GM18526 (cell line): ENCODE data around the gene SLC6A17.

Experiments used
- POLR2A ChIP-seq: IDR thresholded peaks from 3 replicates; pipeline ENCODE4 v1.6.1; 2011; ENCODE audit not compliant: insufficient read length; ENCODE audit errors: extremely low read depth

SLC6A17 gene

DNA sequence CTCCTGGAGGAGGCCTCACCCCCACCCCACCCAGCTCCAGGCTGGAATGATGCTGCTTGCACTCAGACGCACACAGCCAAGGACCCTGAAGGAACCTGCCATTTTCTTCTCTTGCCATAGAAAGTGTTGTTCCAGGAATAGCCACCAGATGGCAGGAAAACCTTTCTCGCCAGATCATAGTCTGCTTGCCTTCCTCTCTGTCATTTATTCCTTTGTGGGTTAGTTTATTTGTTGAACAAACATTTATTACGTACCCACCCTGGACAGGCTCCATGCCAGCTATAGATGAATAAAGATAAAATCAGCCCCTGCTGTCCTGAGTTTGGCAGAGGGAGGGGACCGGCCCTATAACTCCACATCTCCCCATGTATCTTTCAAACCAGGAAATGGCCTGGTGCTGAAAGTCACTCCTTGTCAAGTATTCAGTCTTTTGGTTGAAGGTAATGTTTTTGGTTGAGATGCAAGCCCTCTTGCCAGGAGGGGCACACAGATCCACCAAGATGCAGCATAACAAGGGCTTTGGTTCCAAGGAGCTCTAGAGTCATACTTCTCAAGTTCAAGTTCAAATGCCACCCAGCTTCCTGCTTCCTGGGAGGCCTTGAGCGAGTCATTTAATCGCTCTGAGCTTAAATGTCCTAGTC, 52.8 kb downstream of the SLC6A17 start:
- TF ChIP-seq POLR2A: no peak

GRCh38 chr1:110205156-110205555, 54.9 kb downstream of the SLC6A17 start:
- no peak for TF ChIP-seq POLR2A

- TF ChIP-seq POLR2A: no peak
Measured at GRCh38 chr1:110205591-110206155, 55.4 kb downstream of the SLC6A17 start.

DNA sequence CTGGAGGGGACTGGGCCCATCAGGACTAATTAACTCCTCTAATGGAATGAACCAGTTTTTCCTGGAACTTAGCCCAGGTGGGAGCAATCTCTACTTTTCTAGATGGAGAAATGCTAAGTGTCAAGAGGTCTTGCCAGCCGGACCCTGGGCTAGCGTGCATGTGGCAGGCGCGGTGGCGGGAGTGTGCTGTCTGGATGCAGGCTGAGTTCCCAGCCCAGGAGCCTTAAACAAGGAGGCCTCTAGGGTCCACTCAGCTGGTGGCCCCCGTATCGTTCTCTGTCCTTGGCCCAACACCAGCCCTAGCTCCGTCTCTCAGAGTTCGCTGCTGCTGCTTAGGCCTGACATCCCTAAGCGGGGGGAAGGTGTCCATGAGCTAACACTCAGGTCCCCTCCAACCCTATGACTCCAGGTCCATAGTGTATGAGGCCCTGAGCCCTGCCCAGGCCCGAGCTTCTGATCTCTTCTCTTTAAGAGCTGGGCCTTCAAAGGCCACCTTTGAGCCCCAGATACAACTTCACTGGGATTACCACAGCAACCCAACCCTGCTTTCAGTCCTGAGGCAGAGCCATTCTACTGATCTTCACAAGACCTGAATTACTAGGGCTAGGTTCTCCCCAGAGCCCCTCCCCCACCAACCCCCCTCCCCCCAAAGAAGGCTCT, 56.1 kb downstream of the SLC6A17 start:
- TF ChIP-seq POLR2A: no peak

DNA sequence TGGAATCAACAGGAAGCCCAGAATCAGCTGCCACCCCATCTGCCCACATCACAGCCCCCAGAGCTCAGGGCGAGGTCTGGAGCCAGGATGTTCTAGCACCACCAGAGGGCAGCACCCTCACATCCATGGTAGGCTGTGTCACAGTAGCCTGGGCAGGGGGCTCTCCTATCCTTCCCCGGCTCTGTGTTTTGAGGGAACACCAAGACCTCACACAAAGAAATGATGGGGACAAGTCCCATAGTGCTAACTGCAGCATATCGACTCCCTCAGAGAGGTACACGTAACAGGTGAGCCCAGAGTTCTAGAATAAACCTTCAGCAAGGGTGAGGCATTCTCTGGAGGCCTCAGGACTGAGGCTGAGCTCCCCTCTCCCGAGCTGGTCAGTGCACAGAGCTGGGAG, 57.5 kb downstream of the SLC6A17 start:
- TF ChIP-seq POLR2A: no peak

GRCh38 chr1:110208916-110209645, 58.8 kb downstream of the SLC6A17 start:
- TF ChIP-seq POLR2A: no peak

DNA sequence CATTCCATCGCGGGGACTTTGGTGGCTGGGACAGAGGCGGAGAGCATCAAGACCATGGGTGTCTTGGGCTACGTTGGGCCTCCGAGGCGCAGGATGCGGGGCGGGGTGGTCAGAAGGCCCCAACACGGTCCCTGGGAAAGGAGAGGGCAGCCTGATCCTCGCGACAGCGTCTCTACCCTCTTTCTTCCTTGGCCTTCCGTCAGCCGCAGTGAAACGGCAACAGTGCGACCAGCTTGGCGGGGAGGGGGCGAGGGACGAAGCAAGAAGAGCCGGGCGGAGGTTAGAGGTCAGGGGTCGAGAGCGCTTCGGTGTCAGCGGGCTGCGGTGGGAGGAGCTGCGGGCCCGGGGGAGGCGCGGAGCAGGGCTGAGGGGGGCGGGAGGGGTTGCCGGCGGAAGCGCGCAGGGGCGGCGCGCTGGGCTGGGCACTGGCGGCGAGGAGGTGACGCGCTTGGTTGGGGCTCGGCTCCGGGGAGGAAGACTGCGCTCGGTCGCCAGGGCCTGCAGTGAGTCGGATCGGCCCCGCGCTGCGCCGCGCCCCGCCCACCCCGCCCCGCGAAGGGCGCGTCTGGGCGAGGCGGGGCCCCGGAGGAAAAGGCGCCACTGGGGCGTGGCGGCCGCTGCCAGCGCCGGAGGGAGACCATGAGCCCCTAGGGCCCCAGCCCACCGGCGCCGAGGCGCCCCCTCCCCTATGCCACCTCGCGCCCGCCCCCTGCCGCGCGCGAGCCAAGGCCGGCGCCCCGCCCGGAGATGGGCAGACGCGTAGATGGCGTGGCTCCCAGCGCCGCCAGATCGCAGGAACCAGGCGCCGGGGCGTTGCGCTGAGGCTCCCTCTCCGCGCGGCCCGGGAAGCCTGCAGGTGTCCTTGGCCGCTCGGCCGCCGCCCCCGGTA, 59.7 kb downstream of the SLC6A17 start, which contains the start of gene KCNC4:
Gene KCNC4 (plus strand): TSS at position 600 of the 889 bp plus-strand sequence. CDS start 1,186 bp downstream, outside the sequence.
- TF ChIP-seq POLR2A: no peak

GRCh38 chr1:110210604-110211495, 60.6 kb downstream of the SLC6A17 start:
- TF ChIP-seq POLR2A: no peak

GRCh38 chr1:110211496-110212168, 61.3 kb downstream of the SLC6A17 start:
- TF ChIP-seq POLR2A: no peak

DNA sequence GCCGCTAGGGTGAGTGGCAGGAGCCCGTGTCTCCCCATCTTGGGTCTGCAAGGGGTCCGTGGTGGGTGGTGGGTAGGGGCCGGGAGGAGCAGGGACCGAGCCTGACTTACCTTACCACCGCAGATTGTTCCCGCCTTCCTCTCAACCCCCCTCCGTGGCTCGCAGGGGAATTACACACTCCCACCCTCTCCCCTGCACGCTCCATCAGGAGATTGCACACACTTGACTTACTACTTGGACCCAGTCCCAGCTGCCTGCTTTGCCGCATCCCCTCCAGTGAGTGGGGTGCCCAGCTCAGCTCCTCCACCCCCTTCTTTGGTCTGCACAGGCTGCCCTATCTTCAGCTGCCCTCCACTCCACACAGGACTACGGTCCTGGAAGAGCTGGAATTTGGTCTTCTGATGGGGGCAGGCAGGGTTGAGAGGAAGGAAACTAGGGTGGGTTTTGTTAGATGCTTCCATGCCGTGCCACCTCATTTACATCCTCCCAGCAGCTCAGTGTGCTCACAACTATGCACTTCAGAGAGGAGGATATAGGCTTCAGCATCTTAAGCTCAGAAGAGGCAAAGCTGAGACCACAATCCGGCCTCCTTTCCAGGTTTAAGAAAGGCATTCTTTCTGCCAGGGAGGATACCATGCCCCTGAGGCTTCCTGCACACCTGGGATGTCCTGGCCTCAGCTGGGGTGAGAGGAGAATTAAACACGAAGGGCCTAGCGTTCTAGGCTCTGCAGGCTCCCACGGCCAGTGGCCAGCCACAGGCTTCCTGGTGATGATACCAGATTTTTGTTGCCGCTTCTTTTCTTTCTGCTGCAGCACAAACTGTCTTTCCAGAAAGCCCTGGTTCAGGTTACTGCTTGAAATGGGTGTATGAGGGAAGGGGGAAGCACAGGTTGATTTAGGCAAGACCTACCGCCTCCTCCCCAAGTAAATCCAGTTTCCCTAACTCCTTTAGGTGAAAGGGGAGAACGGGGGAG, 62.2 kb downstream of the SLC6A17 start:
- TF ChIP-seq POLR2A: no peak

- TF ChIP-seq POLR2A: no peak
Measured at GRCh38 chr1:110213143-110213540, 62.8 kb downstream of the SLC6A17 start.
